A673 (cell line): Measurements from ENCODE around the gene PTCH2. TPM values are rescaled to one million over a fixed set of nuclear protein-coding genes. Genes with fewer than 3 reads are reported as not detected.
"Not testable (repeated sequence)": the region's sequence is repeated elsewhere in the genome, so short reads cannot be mapped to it uniquely, and the experiment has no call there.

ENCODE experiments used
- BruUV-seq: library from RNA; stranded (reverse); fragments of 400-500 nt; replicated peaks from 2 replicates; lab custom pipeline; 2021; lab: Mats Ljungman, UMichigan
- CTCF ChIA-PET: fragments of 300-600 bp; sonication (Branson Sonifier 250); formaldehyde crosslinking; loops from one replicate; lab custom pipeline; 2022; ENCODE audit warnings: antibody characterized with exemption; lab: Charles Lee
- POLR2A ChIA-PET: fragments of 300-600 bp; sonication (Branson Sonifier 250); formaldehyde crosslinking; loops from one replicate; lab custom pipeline; 2022; ENCODE audit warnings: antibody characterized with exemption; ENCODE audit not compliant: low non-redundant PET; lab: Charles Lee
- DNase-seq: peaks from one replicate; pipeline ENCODE4 v3.0.0-alpha.2; 2015; ENCODE audit warnings: low spot score
- H3K27ac ChIP-seq: fragments of 200-600 bp; sonication (generic); 2 replicates; pipeline ENCODE4 v1.5.1; 2016; ENCODE audit warnings: mixed run types, low read depth, mild to moderate bottlenecking, mixed read lengths, antibody characterized with exemption, low read length; ENCODE audit not compliant: poor library complexity, severe bottlenecking
- H3K27me3 ChIP-seq: fragments of 200-600 bp; sonication (generic); replicated peaks from 2 replicates; pipeline ENCODE4 v1.6.1; 2017; ENCODE audit warnings: mixed run types, low read depth, mild to moderate bottlenecking, mixed read lengths, antibody characterized with exemption, low read length; ENCODE audit not compliant: insufficient read depth, poor library complexity
- H3K36me3 ChIP-seq: fragments of 200-600 bp; sonication (generic); 2 replicates; pipeline ENCODE4 v1.6.1; 2016; ENCODE audit warnings: mixed run types, mild to moderate bottlenecking, mixed read lengths, antibody characterized with exemption, low read length; ENCODE audit not compliant: insufficient read depth, poor library complexity, severe bottlenecking
- H3K4me1 ChIP-seq: fragments of 200-600 bp; sonication (generic); 2 replicates; pipeline ENCODE4 v1.6.1; 2017; ENCODE audit warnings: mixed run types, mild to moderate bottlenecking, mixed read lengths, antibody characterized with exemption, low read length; ENCODE audit not compliant: insufficient read depth, poor library complexity, severe bottlenecking
- H3K4me3 ChIP-seq: fragments of 200-600 bp; sonication (generic); 2 replicates; pipeline ENCODE4 v1.5.1; 2016; ENCODE audit warnings: low read depth, mixed run types, mild to moderate bottlenecking, mixed read lengths, low read length; ENCODE audit not compliant: poor library complexity, severe bottlenecking
- H3K9me3 ChIP-seq: fragments of 200-600 bp; sonication (generic); 2 replicates; pipeline ENCODE4 v1.6.1; 2016; ENCODE audit warnings: mixed run types, low read depth, mild to moderate bottlenecking, mixed read lengths, antibody characterized with exemption, low read length; ENCODE audit not compliant: poor library complexity, severe bottlenecking
- EZH2 ChIP-seq: fragments of 200-600 bp; sonication (generic); IDR thresholded peaks from 2 replicates; pipeline ENCODE4 v1.6.1; 2017; ENCODE audit warnings: borderline replicate concordance, low read depth, mild to moderate bottlenecking, mixed read lengths, antibody characterized with exemption, low read length; ENCODE audit not compliant: poor library complexity, severe bottlenecking
- intact Hi-C: fragments of 100-400 bp; cut with micrococcal nuclease; formaldehyde crosslinking; loops from one replicate; pipeline ENCODE4 v1.10.0; 2022; ENCODE audit not compliant: unreplicated experiment
- total RNA-seq: library from RNA; stranded (reverse); gene quantifications from 2 replicates; pipeline ENCODE4 v1.2.3, GENCODE V29; 2021
- TF ChIP-seq, protein P1 (sequence below): fragments of 300-800, 200-600 bp; sonication (generic); conservative IDR thresholded peaks from 2 replicates; pipeline ENCODE4 v1.5.1; 2017; ENCODE audit warnings: low read depth, mild to moderate bottlenecking, antibody characterized with exemption, low read length, moderate library complexity, mixed read lengths

Gene PTCH2
- total RNA-seq, 1 experiment from 2014 or later: 2.3 TPM

DNA sequence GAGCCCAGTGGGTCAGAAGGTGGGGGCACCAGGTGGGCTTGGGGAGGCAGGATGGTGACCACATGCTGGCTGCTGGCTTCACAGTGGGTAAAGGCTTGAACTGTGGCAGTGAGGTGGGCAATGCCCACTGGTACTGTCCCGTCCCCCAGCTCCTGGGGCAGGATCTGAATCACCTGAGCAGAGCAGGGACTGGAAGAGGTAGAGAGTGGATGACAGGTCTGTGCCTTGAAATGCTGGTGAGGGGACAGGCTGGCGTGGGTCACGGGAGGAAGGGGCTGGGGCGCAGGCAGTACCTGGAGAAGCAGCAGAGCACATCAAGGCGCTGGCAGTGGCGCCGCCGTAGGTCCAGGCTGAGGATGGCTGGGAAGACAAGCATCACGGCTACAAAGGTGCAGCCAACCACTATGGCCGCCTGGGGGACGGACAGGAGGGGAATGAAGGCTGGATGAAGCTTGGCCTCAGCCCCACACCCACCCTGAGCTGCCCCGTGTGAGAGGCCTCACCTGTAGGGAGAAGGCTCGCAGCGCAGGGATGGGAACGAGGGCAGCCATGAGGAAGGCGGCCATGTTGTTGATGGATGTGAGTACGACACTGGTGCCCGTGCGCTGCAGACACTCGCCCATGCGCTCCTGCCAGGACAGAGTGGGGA lies 14.9 kb downstream of the PTCH2 start:
- Histone ChIP-seq H3K4me1 (peaks cover 13% of the 10 kb centered on the region), H3K9me3 (no peaks in the 10 kb centered on the region), H3K27ac (no peak overlapping the region), H3K36me3 (no peaks in the 10 kb centered on the region), H3K4me3 (no peak overlapping the region), H3K27me3 (no peaks in the 10 kb centered on the region)
- TF ChIP-seq, protein P1, sequence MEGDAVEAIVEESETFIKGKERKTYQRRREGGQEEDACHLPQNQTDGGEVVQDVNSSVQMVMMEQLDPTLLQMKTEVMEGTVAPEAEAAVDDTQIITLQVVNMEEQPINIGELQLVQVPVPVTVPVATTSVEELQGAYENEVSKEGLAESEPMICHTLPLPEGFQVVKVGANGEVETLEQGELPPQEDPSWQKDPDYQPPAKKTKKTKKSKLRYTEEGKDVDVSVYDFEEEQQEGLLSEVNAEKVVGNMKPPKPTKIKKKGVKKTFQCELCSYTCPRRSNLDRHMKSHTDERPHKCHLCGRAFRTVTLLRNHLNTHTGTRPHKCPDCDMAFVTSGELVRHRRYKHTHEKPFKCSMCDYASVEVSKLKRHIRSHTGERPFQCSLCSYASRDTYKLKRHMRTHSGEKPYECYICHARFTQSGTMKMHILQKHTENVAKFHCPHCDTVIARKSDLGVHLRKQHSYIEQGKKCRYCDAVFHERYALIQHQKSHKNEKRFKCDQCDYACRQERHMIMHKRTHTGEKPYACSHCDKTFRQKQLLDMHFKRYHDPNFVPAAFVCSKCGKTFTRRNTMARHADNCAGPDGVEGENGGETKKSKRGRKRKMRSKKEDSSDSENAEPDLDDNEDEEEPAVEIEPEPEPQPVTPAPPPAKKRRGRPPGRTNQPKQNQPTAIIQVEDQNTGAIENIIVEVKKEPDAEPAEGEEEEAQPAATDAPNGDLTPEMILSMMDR: no peak
- TF ChIP-seq EZH2: no peak
- DNase-seq: no peak
- intact Hi-C loops: no loop called here
- BruUV-seq: no TSS peak
- POLR2A ChIA-PET: no interaction called here
- CTCF ChIA-PET: no interaction called here

DNA sequence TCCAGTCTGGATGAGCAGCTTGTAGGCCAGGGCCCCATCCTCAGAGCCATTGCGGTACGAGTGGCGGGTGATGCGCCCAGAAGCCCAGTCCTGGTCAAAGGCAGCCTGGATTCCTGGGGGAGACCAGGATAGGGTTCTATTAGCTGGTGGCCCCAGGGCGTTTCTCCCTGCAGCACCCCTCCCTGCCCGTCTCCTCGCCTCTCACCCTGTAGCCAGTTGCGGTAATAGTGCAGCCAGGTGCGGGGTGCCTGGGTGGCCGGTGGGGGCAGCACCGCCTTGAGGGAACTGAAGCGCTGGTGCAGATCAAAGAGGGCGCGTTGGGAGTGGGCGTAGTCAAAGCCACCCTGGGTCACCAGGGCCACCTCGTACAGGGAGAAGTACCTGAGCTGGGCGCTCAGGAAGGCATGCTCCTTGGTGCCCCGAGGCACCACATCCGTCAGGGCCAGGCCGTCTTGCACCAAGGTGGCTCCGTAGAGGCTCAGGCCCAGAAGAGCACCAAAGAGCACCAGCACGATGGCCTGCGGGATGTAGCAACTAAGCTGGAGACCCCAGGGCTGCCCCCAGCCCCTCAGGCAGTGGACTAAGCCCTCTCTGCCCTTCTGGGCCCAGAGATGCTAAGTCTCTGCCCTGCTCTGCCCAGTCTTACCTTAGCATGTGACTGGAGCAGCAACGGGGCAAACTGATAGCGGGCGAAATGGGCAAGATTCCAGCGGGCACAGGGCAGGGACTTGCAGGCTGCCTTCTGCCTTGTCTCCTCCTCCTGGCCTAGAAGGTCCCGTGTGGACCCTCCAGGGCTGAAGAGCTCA lies 15.7 kb downstream of the PTCH2 start:
- BruUV-seq: no TSS peak
- no peak for TF ChIP-seq EZH2
- TF ChIP-seq, protein P1: no peak
- Histone ChIP-seq H3K27ac (no peak overlapping the region), H3K4me1 (peaks cover 13% of the 10 kb centered on the region), H3K36me3 (no peaks in the 10 kb centered on the region), H3K27me3 (no peaks in the 10 kb centered on the region), H3K9me3 (no peaks in the 10 kb centered on the region), H3K4me3 (no peak overlapping the region)
- no peak for DNase-seq
- ChIA-PET CTCF (interaction anchor here (0.5 kb wide), 1 partner anchor 28 kb away, joined by 3 read pairs; the partner anchor contains the start of gene PLK3), POLR2A (no interaction called here)
- intact Hi-C loops: no loop called here

DNA sequence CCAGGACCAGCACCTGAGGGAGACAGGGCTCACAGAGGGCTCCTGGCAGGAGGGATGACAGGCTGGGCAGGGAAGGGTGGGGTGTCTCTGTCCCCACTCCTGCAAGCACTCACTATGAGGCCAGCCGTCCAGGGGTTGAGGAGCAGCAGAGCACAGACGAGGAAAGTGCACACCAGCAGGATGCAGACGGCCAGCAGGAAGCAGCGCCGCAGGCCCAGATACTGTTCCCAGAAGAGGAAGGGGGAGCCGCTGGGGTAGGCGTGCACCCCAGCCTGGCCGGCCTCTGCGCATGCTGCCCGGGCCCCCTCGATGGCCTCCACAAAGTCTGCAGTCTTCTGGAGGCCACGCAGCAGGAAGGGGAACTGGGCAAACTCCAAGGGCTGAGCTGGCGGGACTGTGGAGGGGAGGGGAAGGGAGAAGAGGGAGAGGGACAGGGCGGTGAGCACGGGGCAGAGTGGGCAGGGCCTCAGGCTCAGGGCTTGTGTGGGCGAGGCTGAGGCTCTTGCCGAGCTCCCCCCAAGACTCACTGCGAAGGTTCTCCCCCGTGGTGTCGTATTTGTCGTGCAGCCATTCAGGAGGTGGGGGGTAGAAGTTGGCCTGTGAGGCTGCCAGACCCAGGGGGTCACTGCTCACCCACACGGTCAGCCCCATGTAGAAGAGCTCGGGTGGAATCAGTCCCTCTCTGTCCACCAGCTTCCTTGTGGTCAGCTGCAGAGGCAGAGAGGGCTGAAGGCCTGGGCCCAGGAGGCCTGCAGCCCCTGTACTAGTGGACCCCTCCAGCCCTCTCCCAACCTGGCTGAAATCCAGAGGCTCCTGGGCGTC lies 16.5 kb downstream of the PTCH2 start:
- H3K27me3 ChIP-seq: no peaks in the 10 kb centered on the region
- H3K4me1 ChIP-seq: peaks cover 11% of the 10 kb centered on the region
- H3K9me3 ChIP-seq: no peaks in the 10 kb centered on the region
- intact Hi-C loops: no loop called here
- CTCF ChIA-PET: no interaction called here
- DNase-seq: no peak
- TF ChIP-seq EZH2: no peak
- TF ChIP-seq, protein P1: no peak
- H3K27ac ChIP-seq: no peak overlapping the region
- no TSS peak for BruUV-seq
- no peak overlapping the region for H3K4me3 ChIP-seq
- POLR2A ChIA-PET: interaction anchor here (0.6 kb wide), 1 partner anchor 1817 kb away, joined by 3 read pairs; no protein-coding TSS in a partner anchor
- no peaks in the 10 kb centered on the region for H3K36me3 ChIP-seq

DNA sequence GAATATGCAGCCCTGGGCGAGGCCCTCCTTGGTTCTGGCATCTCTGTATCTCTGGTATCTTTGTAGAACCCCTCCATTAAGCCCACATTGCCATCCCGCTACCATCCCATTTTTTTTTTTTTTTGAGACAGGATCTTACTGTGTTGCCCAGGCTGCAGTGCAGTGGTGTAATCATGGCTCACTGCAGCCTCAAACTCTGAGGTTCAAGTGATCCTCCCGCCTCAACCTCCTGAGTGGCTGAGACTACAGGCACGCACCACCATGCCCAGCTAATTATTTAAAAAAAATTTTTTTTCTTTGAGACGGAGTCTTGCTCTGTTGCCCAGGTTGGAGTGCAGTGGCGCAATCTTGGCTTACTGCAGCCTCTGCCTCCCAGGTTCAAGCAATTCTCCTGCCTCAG lies 18.7 kb downstream of the PTCH2 start:
- BruUV-seq, intact Hi-C loops, CTCF ChIA-PET, H3K9me3 ChIP-seq, H3K4me3 ChIP-seq, POLR2A ChIA-PET, H3K27ac ChIP-seq, H3K36me3 ChIP-seq, DNase-seq, H3K4me1 ChIP-seq, H3K27me3 ChIP-seq: not testable (repeated sequence)
